K562 (cell line): Measurements from ENCODE around the gene KCNMB4. TPM values are rescaled to one million over a fixed set of nuclear protein-coding genes. Genes with fewer than 3 reads are reported as not detected.

Source experiments
- ATAC-seq: fragments of 200-7000 bp; cut with Tn5 transposase; 3 replicates; pipeline ENCODE4 v1.9.1; 2020; ENCODE audit warnings: moderate library complexity
- BruUV-seq: library from RNA; stranded (reverse); fragments of 400-500 nt; replicated peaks from 2 replicates; lab custom pipeline; 2021; lab: Mats Ljungman, UMichigan
- CTCF ChIA-PET: fragments of 300-600 bp; formaldehyde crosslinking; extraction: SDS; loops from one replicate; lab custom pipeline; 2021; ENCODE audit warnings: low intra/inter-chr PET ratio; lab: Yijun Ruan, JAX
- POLR2A ChIA-PET: fragments of 300-600, 350-650 bp; sonication (Branson Sonifier 250); formaldehyde crosslinking; extraction: SDS; loops from one replicate; lab custom pipeline; 2021; ENCODE audit warnings: antibody characterized with exemption, inconsistent platforms; lab: Yijun Ruan, JAX
- DNase-seq, 4 experiments: peaks; one replicate each; pipeline versions ENCODE4 v3.0.0 to v3.0.0-alpha.2; 2011 to 2018; ENCODE audit warnings: low spot score in 3 of 4, mixed read lengths in 3 of 4; ENCODE audit errors: extremely low read depth in 1 of 4
- FAIRE-seq: peaks from 2 replicates; lab custom pipeline; 2011; peaks lifted over from hg19 to GRCh38; lab: Jason Lieb, UNC
- H2AFZ ChIP-seq: 2 replicates; pipeline ENCODE4 v1.6.0; 2011; ENCODE audit warnings: low read depth, low read length, control low read depth, inconsistent platforms
- H3K27ac ChIP-seq: fragments of 200-600 bp; 3 replicates; pipeline ENCODE4 v1.8.0; 2011; ENCODE audit warnings: low read depth, mild to moderate bottlenecking, control low read depth, inconsistent platforms, low read length, moderate library complexity, mixed read lengths; ENCODE audit errors: extremely low read depth
- H3K27me3 ChIP-seq, 2 experiments: fragments of 300-600 bp in 1 of 2; 2 replicates in 1 of 2; 3 replicates in 1 of 2; pipeline versions ENCODE4 v1.6.0 to v1.8.0; 2011; ENCODE audit warnings: inconsistent platforms in 2 of 2, low read length in 2 of 2, mild to moderate bottlenecking in 1 of 2, mixed read lengths in 1 of 2, moderate library complexity in 1 of 2; ENCODE audit not compliant: control insufficient read depth in 2 of 2, insufficient read depth in 2 of 2
- H3K36me3 ChIP-seq: fragments of 300-600 bp; 3 replicates; pipeline ENCODE4 v1.8.0; 2011; ENCODE audit warnings: mild to moderate bottlenecking, low read length, inconsistent platforms; ENCODE audit not compliant: control insufficient read depth, insufficient read depth
- H3K4me1 ChIP-seq, 2 experiments: fragments of 200-600 bp in 1 of 2; replicated peaks in 1 of 2; 2 replicates in 1 of 2; 3 replicates in 1 of 2; pipeline versions ENCODE4 v1.5.1 to v1.8.0; 2011; ENCODE audit warnings: inconsistent platforms in 2 of 2, low read length in 2 of 2, mild to moderate bottlenecking in 1 of 2, mixed read lengths in 1 of 2, moderate library complexity in 1 of 2; ENCODE audit not compliant: control insufficient read depth in 2 of 2, insufficient read depth in 2 of 2
- H3K4me2 ChIP-seq: 2 replicates; pipeline ENCODE4 v1.6.1; 2011; ENCODE audit warnings: low read length, control low read depth, inconsistent platforms, mixed read lengths; ENCODE audit not compliant: insufficient read depth
- H3K4me3 ChIP-seq: fragments of 200-600 bp; sonication (generic), shearing (Covaris generic); 2 replicates; pipeline ENCODE4 v1.5.1; 2016; ENCODE audit warnings: control low read depth, inconsistent platforms
- H3K79me2 ChIP-seq: fragments of 200-600 bp; 3 replicates; pipeline ENCODE4 v1.8.0; 2011; ENCODE audit warnings: low read length, inconsistent platforms; ENCODE audit not compliant: control insufficient read depth, insufficient read depth
- H3K9ac ChIP-seq, 2 experiments: 2 replicates each; pipeline versions ENCODE4 v1.6.0 to v1.6.1; 2011; ENCODE audit warnings: low read depth in 2 of 2, low read length in 2 of 2, control low read depth in 1 of 2, inconsistent platforms in 1 of 2, mild to moderate bottlenecking in 1 of 2, mixed read lengths in 1 of 2; ENCODE audit not compliant: insufficient read depth in 1 of 2
- H3K9me1 ChIP-seq: one replicate; pipeline ENCODE4 v1.6.0; 2011; ENCODE audit warnings: inconsistent platforms, mild to moderate bottlenecking, low read length, moderate library complexity; ENCODE audit not compliant: control insufficient read depth, insufficient read depth
- H3K9me3 ChIP-seq: replicated peaks from 2 replicates; pipeline ENCODE4 v1.5.1; 2011; ENCODE audit warnings: low read depth, low read length, inconsistent platforms; ENCODE audit not compliant: control insufficient read depth, insufficient read depth
- H4K20me1 ChIP-seq: replicated peaks from 2 replicates; pipeline ENCODE4 v1.6.1; 2011; ENCODE audit warnings: low read length, inconsistent platforms, mixed read lengths; ENCODE audit not compliant: control insufficient read depth, insufficient read depth
- CTCF ChIP-seq, 3 experiments: IDR thresholded peaks in 2 of 3; conservative IDR thresholded peaks in 1 of 3; 2 replicates each; pipeline ENCODE4 v1.5.1; 2011 to 2012; ENCODE audit warnings: low read length in 3 of 3, mild to moderate bottlenecking in 3 of 3, control low read depth in 2 of 3, improper control_type of control experiment in 1 of 3, inconsistent platforms in 1 of 3, low read depth in 1 of 3, mixed read lengths in 1 of 3, moderate library complexity in 1 of 3; ENCODE audit not compliant: insufficient read depth in 2 of 3
- HNRNPH1 ChIP-seq: fragments of 200-400 bp; formaldehyde crosslinking; optimal IDR thresholded peaks from 2 replicates; pipeline ENCODE3; 2017; ENCODE audit warnings: low read depth, mild to moderate bottlenecking, low read length, moderate library complexity
- RAD21 ChIP-seq, 2 experiments: fragments of 250-450 bp in 1 of 2; fragments of 450-650 bp in 1 of 2; sonication (Bioruptor Pico) in 1 of 2; formaldehyde crosslinking in 1 of 2; IDR thresholded peaks in 1 of 2; conservative IDR thresholded peaks in 1 of 2; 2 replicates each; pipeline versions ENCODE4 v1.4.0 to v1.8.0; 2020 to 2022; ENCODE audit warnings: mild to moderate bottlenecking in 2 of 2, moderate library complexity in 1 of 2
- SP1 ChIP-seq: sonication (generic); formaldehyde crosslinking; IDR thresholded peaks from 2 replicates; pipeline ENCODE4 v1.8.1; 2022; ENCODE audit warnings: mild to moderate bottlenecking, missing genetic modification reagents
- WGBS: fragments of 100-300 bp; shearing (Covaris generic); methylation state at CpG from one replicate; pipeline ENCODE4 v1.1.6; 2016; ENCODE audit warnings: low coverage, mixed read lengths; ENCODE audit not compliant: insufficient coverage; ENCODE audit errors: missing lambda C conversion rate; 5-methylcytosine and 5-hydroxymethylcytosine counted together
- in situ Hi-C: fragments of 300-500 bp; cut with MboI; formaldehyde crosslinking; loops from 4 replicates; pipeline ENCODE4 v1.15.0; 2018; ENCODE audit warnings: inconsistent platforms, mixed read lengths
- intact Hi-C: fragments of 100-400 bp; cut with micrococcal nuclease; formaldehyde crosslinking; loops from 2 replicates; pipeline ENCODE4 v1.14.2; 2022
- polyA plus RNA-seq, 8 experiments: library from polyadenylated mRNA; depleted of rRNA in 4 of 8; stranded (reverse) in 5 of 8; unstranded in 3 of 8; fragments of >200 nt; fragmentation: Nextera tagmentation in 2 of 8; fragmentation: Illumina TruSeq in 1 of 8; extraction: Ambion mirVana in 2 of 8; extraction: Trizol in 1 of 8; gene quantifications; 2 replicates each; pipeline versions ENCODE4 v1.2.1 to v1.2.3, GENCODE V29; 2011 to 2014; ENCODE audit warnings: inconsistent platforms in 1 of 8, missing spikeins in 1 of 8
- total RNA-seq, 7 experiments: library from RNA; depleted of rRNA in 6 of 7; stranded (reverse); fragments of >200 nt in 6 of 7; fragmentation: Illumina TruSeq in 2 of 7; extraction: Trizol in 2 of 7; gene quantifications; 2 replicates each; pipeline versions ENCODE4 v1.2.1 to v1.2.3, GENCODE V29; 2011 to 2021; ENCODE audit warnings: low replicate concordance in 1 of 7

KCNMB4 gene
- total and polyA plus RNA-seq, 9 of the 15 experiments (the other 6 are each of a cell fraction or from before 2014, with no cell fraction given): 0.01 to 0.14 (median 0.06) TPM; not detected in 1

DNA sequence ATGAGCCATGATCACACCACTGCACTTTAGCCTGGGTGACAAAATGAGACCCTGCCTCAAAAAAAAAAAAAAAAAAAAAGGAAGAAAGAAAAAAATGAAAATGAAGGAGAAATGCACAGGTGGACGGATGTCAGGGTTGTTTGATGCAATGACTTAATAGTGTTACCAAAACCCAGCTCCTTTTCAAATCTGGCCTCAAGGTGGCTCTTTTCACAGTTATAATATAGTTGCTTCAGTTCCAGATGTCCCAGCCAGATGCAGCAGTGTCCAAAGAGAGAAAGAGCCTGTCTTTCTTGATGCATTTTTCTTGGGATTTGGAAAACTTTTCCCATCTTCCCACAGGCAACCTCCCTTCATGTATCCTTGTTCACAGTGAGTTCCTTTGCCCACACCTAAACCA lies 36.5 kb downstream of the KCNMB4 start:
- Histone ChIP-seq H3K4me3 (no peak overlapping the region), H3K4me2 (no peak overlapping the region), H4K20me1 (no peaks in the 10 kb centered on the region; the same call in 1 of the 2 replicates), H3K9me3 (no peaks in the 10 kb centered on the region), H3K79me2 (no peaks in the 10 kb centered on the region), H2AFZ (no peak overlapping the region), H3K27me3 (peaks cover 5 to 12% of the 10 kb centered on the region in 2 experiments; a peak in 4 of 5 replicates)
- FAIRE-seq (no peak), DNase-seq (no peak)
- 0% methylated on average over 1 of the region's 1 CpG for WGBS
- POLR2A ChIA-PET: no interaction called here
- intact Hi-C loops (loop anchor here (10.0 kb wide), 1 partner anchor 152 kb away; no protein-coding TSS in a partner anchor), in situ Hi-C loops (no loop called here)
- no TSS peak for BruUV-seq
- TF ChIP-seq HNRNPH1 (no peak), RAD21 (CRISPR knock-in tag; conservative IDR thresholded peaks at IDR 0.05 in 1 of 2, IDR thresholded peaks at IDR 0.05 in 1 of 2) (peak in 1 of 2 experiments; percentile 28; a peak in 1 of 4 replicates), SP1 (no peak), CTCF (IDR thresholded peaks at IDR 0.05 in 2 of 3, conservative IDR thresholded peaks at IDR 0.05 in 1 of 3; ENCODE audit: insufficient read depth in 2 of 3, low read depth in 1 of 3, low read length in 3 of 3) (peak in 1 of 3 experiments; percentile 24; a peak in 1 of 6 replicates)
- TF ChIP-seq, all 486 proteins: peak for 2
- ATAC-seq: no peak
- H3K9me1 ChIP-seq: no peaks in the 10 kb centered on the region
- H3K4me1 ChIP-seq: no peaks in the 10 kb centered on the region
- CTCF ChIA-PET: no interaction called here
- H3K9ac ChIP-seq: no peak overlapping the region
- no peaks in the 10 kb centered on the region for H3K36me3 ChIP-seq
- no peak overlapping the region for H3K27ac ChIP-seq
